ENCODE measurements around the gene RPL4. TPM values are rescaled to one million over a fixed set of nuclear protein-coding genes. Genes with fewer than 3 reads are reported as not detected.

RPL4 gene
- total and polyA plus RNA-seq, 2 donors (not counting 1 experiment from before 2014, with no cell fraction given): 2,546 to 2,691 TPM

DNA sequence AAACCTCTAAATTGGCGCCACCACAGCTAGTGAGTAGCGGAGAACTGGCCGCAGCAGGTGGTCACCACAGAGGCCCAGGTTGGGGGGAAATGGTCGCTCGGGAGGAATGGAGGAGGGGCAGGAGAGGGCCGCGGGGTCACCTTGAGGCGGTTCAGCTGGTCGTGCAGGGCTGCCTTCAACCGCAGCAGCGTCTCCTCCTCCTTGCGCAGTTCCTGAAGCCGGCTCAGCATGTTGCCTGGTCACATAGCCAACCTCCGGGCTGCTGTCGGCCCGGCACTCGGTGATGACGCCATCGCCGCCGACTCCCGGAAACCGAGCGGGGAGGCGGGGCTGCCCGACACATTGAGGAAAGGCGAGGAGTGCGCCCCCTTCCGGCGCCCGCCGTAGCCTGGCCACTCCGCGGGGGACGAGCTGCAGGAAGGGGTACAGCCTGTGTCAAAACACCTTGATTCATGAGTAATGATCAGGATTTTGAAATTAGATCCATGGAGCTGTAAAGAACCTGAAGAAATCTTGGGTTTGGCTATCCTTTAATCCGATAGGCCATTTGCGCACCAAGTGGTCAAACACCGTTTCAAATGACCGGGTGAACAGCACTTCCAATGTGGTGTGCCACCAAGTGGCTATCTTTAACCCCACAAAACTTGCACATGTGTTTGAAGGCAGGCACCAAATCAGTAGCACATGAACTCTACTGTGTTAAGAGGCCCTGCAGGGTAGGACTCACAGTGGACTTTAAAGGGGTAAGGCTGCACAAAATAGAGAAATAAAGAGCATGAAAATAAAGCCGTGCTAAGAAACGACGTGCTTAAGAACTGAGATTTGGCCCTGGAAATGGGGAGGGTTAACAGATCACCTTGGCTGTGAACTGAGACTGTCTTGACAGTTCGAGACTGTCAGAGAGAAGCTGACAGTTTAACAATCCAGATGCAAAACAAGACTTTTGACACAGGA lies 6.9 kb downstream of the RPL4 start, which contains the start of gene SNAPC5:
TSS of gene SNAPC5 (minus strand) at position 261 of the 954 bp plus-strand sequence. CDS start at position 230, 31 bp downstream.
- ATAC-seq (ENCODE audit: low read depth) (peak; percentile 93), DNase-seq (peak; percentile 97)
- H3K27me3 ChIP-seq (replicated peaks in 1 of 4; ENCODE audit: control extremely low read depth in 1 of 4, control insufficient read depth in 3 of 4, insufficient read depth in 4 of 4, low read length in 3 of 4): no peaks in the 10 kb centered on the region
- peak within 1 kb of the TSS; percentile 95 to 96 for H3K27ac ChIP-seq (ENCODE audit: low read length in 2 of 2)
- Mint-ChIP-seq H3K4me1 (peaks cover 33% of the 10 kb centered on the region), H3K4me3 (peak within 1 kb of the TSS; percentile 94), H3K9me3 (ENCODE audit: insufficient read depth) (no peaks in the 10 kb centered on the region), H3K27ac (peak within 1 kb of the TSS; percentile 93), H3K27me3 (no peaks in the 10 kb centered on the region)
- H3K36me3 ChIP-seq (replicated peaks in 1 of 2; ENCODE audit: control extremely low read depth in 1 of 2, control insufficient read depth in 1 of 2, extremely low read depth in 1 of 2, insufficient read depth in 2 of 2, low read length in 1 of 2): peaks cover 11 to 76% of the 10 kb centered on the region in 2 experiments
- H4K20me1 ChIP-seq (ENCODE audit: control insufficient read depth, insufficient read depth, low read length, poor library complexity, severe bottlenecking): peaks cover 14% of the 10 kb centered on the region
- no peaks in the 10 kb centered on the region for H3K9me3 ChIP-seq (ENCODE audit: control extremely low read depth in 1 of 3, control insufficient read depth in 2 of 3, insufficient read depth in 1 of 3, low read length in 2 of 3)
- 11% methylated on average over 42 of the region's 43 CpGs for WGBS (ENCODE audit: insufficient coverage)
- H2AFZ ChIP-seq (ENCODE audit: insufficient read depth, low read depth, low read length, poor library complexity, severe bottlenecking): peak within 1 kb of the TSS; percentile 87
- CTCF ChIA-PET: interaction anchor here (0.7 to 5.2 kb wide), 32 partner anchors 8 to 967 kb away, joined by 3 to 89 read pairs (median 4); partner anchors contain the start of genes DIS3L, HACD3, MAP2K1 and TIPIN
- TF ChIP-seq EZH2 (IDR thresholded peaks at IDR 0.05; ENCODE audit: borderline replicate concordance, insufficient read depth, low read depth, low read length, poor library complexity, severe bottlenecking): no peak
- TF ChIP-seq, protein P1, sequence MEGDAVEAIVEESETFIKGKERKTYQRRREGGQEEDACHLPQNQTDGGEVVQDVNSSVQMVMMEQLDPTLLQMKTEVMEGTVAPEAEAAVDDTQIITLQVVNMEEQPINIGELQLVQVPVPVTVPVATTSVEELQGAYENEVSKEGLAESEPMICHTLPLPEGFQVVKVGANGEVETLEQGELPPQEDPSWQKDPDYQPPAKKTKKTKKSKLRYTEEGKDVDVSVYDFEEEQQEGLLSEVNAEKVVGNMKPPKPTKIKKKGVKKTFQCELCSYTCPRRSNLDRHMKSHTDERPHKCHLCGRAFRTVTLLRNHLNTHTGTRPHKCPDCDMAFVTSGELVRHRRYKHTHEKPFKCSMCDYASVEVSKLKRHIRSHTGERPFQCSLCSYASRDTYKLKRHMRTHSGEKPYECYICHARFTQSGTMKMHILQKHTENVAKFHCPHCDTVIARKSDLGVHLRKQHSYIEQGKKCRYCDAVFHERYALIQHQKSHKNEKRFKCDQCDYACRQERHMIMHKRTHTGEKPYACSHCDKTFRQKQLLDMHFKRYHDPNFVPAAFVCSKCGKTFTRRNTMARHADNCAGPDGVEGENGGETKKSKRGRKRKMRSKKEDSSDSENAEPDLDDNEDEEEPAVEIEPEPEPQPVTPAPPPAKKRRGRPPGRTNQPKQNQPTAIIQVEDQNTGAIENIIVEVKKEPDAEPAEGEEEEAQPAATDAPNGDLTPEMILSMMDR (IDR thresholded peaks at IDR 0.05): peak; percentile 99
- peak within 1 kb of the TSS; percentile 88 to 94 (median 89) for H3K4me3 ChIP-seq (ENCODE audit: control extremely low read depth in 1 of 5, extremely low read depth in 1 of 5, insufficient read depth in 1 of 5, low read depth in 2 of 5, low read length in 4 of 5)
- H3K4me1 ChIP-seq (ENCODE audit: control insufficient read depth in 2 of 2, insufficient read depth in 2 of 2, low read length in 2 of 2): peaks cover 17 to 27% of the 10 kb centered on the region in 2 donors
- H3K4me2 ChIP-seq (replicated peaks; ENCODE audit: low read depth, low read length, poor library complexity, severe bottlenecking): peak within 1 kb of the TSS; percentile 82
- peaks cover 34% of the 10 kb centered on the region for H3K79me2 ChIP-seq (ENCODE audit: control insufficient read depth, insufficient read depth, low read length)
- intact Hi-C loops (cut with micrococcal nuclease): loop anchor here (1.0 to 10.0 kb wide), 8 partner anchors 8 to 1365 kb away; partner anchors contain the start of genes DIS3L, HACD3, MAP2K1 and MEGF11
- H3K9ac ChIP-seq (ENCODE audit: low read length): peak within 1 kb of the TSS; percentile 95
- POLR2A ChIA-PET: interaction anchor here (0.6 to 2.3 kb wide), 4 partner anchors 109 to 205 kb away, joined by 5 to 9 read pairs (median 6); partner anchors contain the start of genes DIS3L and MAP2K1

Measured in B cell (primary cell).